Activated naive CD4-positive, alpha-beta T cell treated with anti-CD3 and anti-CD28 coated beads, Interleukin-2, amount 50 U/mL, for 72 hours (primary cell): ENCODE data around the gene ASAP2. TPM values are rescaled to one million over a fixed set of nuclear protein-coding genes. Genes with fewer than 3 reads are reported as not detected.

Source experiments
- ATAC-seq, 2 donors: fragments of 150-1000 bp; cut with Tn5 transposase; 2 replicates each; pipeline ENCODE4 v1.10.0; 2021; ENCODE audit warnings: mild to moderate bottlenecking in 2 of 2, moderate library complexity in 2 of 2
- DNase-seq, 2 donors: peaks; one replicate each; pipeline ENCODE4 v3.0.0; 2021 to 2022; ENCODE audit warnings: low spot score in 2 of 2
- H3K27ac Mint-ChIP-seq, 2 donors: one replicate each; pipeline ENCODE4 v1.8.0; 2022; ENCODE audit warnings: mild to moderate bottlenecking in 2 of 2, mixed read lengths in 2 of 2
- H3K36me3 Mint-ChIP-seq, 2 donors: one replicate each; pipeline ENCODE4 v1.8.0; 2022; ENCODE audit warnings: mixed read lengths in 2 of 2
- H3K9me3 Mint-ChIP-seq, 2 donors: one replicate each; pipeline ENCODE4 v1.8.0; 2022; ENCODE audit warnings: mixed read lengths in 2 of 2
- total RNA-seq, 2 donors: library from RNA; stranded (reverse); gene quantifications; one replicate each; pipeline ENCODE4 v1.2.3, GENCODE V29; 2022

Gene ASAP2
- total RNA-seq, 2 donors from 2014 or later = 0.09 to 1.0 TPM

GRCh38 chr2:9430316-9431293, 224.0 kb downstream of the ASAP2 start:
- DNase-seq (no peak), ATAC-seq (peak; percentile 41 to 44)
- Mint-ChIP-seq H3K9me3 (no peaks in the 10 kb centered on the region), H3K36me3 (peaks cover 16 to 48% of the 10 kb centered on the region in 2 donors), H3K27ac (peak overlapping the region; percentile 48 to 70)

- H3K9me3 Mint-ChIP-seq = no peaks in the 10 kb centered on the region
- ATAC-seq (no peak), DNase-seq (no peak)
- H3K27ac Mint-ChIP-seq = no peak overlapping the region
- H3K36me3 Mint-ChIP-seq = peaks cover 16 to 52% of the 10 kb centered on the region in 2 donors
These were observed 227.9 kb downstream of the ASAP2 start for GRCh38 chr2:9434489-9434888.

- Mint-ChIP-seq H3K27ac (no peak overlapping the region), H3K9me3 (no peaks in the 10 kb centered on the region), H3K36me3 (peaks cover 12 to 21% of the 10 kb centered on the region in 2 donors)
- no peak for DNase-seq
- ATAC-seq = no peak
These were observed 232.9 kb downstream of the ASAP2 start for GRCh38 chr2:9439536-9439935.

GRCh38 chr2:9440058-9440727, 233.6 kb downstream of the ASAP2 start:
- Mint-ChIP-seq H3K9me3 (no peaks in the 10 kb centered on the region), H3K27ac (peak overlapping the region in 1 of 2 donors; percentile 32), H3K36me3 (peaks cover 12 to 19% of the 10 kb centered on the region in 2 donors)
- ATAC-seq (no peak), DNase-seq (no peak)

- Mint-ChIP-seq H3K36me3 (peaks cover 13 to 24% of the 10 kb centered on the region in 2 donors), H3K27ac (no peak overlapping the region), H3K9me3 (no peaks in the 10 kb centered on the region)
- ATAC-seq (no peak), DNase-seq (no peak)
These were observed 234.9 kb downstream of the ASAP2 start for GRCh38 chr2:9441556-9441955.

- H3K36me3 Mint-ChIP-seq = peaks cover 13 to 15% of the 10 kb centered on the region in 2 donors
- H3K27ac Mint-ChIP-seq = no peak overlapping the region
- DNase-seq = no peak
- ATAC-seq = no peak
- no peaks in the 10 kb centered on the region for H3K9me3 Mint-ChIP-seq
These were observed 236.9 kb downstream of the ASAP2 start for GRCh38 chr2:9443526-9443925.

- DNase-seq (no peak), ATAC-seq (peak in 1 of 2 donors; percentile 79)
- H3K36me3 Mint-ChIP-seq = peaks cover 13 to 15% of the 10 kb centered on the region in 2 donors
- H3K9me3 Mint-ChIP-seq = no peaks in the 10 kb centered on the region
- H3K27ac Mint-ChIP-seq = no peak overlapping the region
These were observed 238.5 kb downstream of the ASAP2 start for GRCh38 chr2:9445089-9445488.

GRCh38 chr2:9451231-9451630, 244.6 kb downstream of the ASAP2 start:
- Mint-ChIP-seq H3K27ac (no peak overlapping the region), H3K36me3 (peaks cover under 1 to 9% of the 10 kb centered on the region in 2 donors), H3K9me3 (no peaks in the 10 kb centered on the region)
- no peak for ATAC-seq
- no peak for DNase-seq

Other genes starting within 250 kb of the ASAP2 start
- 1 to 10 TPM; 4.4 to 6.6 TPM for gene MBOAT2, start 203.1 kb upstream of the ASAP2 start, total RNA-seq
- gene ITGB1BP1, start 216.7 kb downstream of the ASAP2 start, total RNA-seq = 100 to 1,000 TPM; 101 to 173 TPM
- 10 to 100 TPM; 55.8 to 63.3 TPM for gene CPSF3, start 216.8 kb downstream of the ASAP2 start, total RNA-seq